GM19452 (cell line): ENCODE results near the gene CNST.
"Not testable (repeated sequence)": the region's sequence is repeated elsewhere in the genome, so short reads cannot be mapped to it uniquely, and the experiment has no call there.

Experiments used
- ATAC-seq: cut with Tn5 transposase; IDR thresholded peaks from one replicate; pipeline ENCODE4 v1.9.1; 2021; ENCODE audit not compliant: unreplicated experiment

Gene CNST

GRCh38 chr1:246705368-246705767 is 139.1 kb downstream of the CNST start:
- ATAC-seq: no peak

GRCh38 chr1:246708166-246708565 is 141.9 kb downstream of the CNST start:
- ATAC-seq: no peak

GRCh38 chr1:246709196-246709595 is 142.9 kb downstream of the CNST start:
- ATAC-seq: no peak

- no peak for ATAC-seq
Measured at GRCh38 chr1:246709835-246710234, 143.6 kb downstream of the CNST start.

GRCh38 chr1:246711548-246712003 is 145.3 kb downstream of the CNST start:
- no peak for ATAC-seq

GRCh38 chr1:246712428-246712827 is 146.2 kb downstream of the CNST start:
- ATAC-seq: not testable (repeated sequence)
